Colon (tissue), 2 donors: Measurements from ENCODE around the gene UNC5C.

Experiments used
- FAIRE-seq: peaks from 2 replicates; lab custom pipeline; 2012; peaks lifted over from hg19 to GRCh38; lab: Jason Lieb, UNC
- donor health status: control.
- donor health status: control.

The UNC5C gene

DNA sequence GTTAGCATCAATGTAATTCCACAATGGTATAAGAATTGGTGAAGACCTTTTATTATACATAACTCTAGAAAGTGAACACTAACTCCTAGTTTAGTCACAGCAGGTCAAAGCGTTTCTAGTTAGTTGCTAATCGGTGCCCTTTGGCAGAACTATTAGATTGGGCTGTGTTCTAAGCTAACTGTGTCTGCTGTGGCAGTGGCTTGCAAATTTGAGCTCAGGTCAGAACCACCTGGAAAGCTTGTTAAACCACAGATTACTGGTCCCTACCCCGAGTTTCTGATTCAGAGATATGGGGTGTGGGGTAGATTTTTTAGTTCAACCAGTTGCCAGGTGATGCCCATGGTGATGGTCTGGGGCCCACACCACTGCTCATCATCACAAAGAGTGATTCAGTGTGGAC, 332.1 kb downstream of the UNC5C start:
- no peak for FAIRE-seq

DNA sequence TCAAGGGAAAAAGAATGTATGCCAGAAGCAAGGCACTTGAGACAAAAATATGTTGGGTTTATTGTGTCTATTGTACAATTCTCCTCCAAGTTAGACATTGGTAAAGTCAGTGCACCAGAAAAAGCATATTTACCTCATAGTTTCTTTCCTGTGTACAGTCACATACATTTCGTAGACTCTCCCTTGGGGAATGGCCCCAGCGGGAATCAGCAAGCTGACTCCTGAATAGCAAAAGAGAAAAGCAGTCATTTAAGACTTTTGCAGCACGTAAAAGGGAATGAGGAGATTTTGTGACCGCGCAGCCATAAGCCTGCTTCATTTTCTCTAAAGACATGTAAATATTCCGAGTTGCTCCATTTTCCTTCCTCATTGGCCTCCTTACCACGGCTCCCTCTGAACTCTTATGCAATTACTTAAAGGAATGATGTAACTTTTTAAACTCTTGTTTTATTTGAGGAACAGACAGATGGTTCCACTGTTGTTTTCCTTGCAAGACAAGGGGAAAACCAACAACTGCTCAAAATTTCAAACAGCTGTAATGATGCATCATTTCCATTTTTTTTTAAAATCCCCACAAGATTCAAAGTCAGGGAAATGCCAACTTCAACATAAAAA, 332.7 kb downstream of the UNC5C start:
- FAIRE-seq, result no peak

DNA sequence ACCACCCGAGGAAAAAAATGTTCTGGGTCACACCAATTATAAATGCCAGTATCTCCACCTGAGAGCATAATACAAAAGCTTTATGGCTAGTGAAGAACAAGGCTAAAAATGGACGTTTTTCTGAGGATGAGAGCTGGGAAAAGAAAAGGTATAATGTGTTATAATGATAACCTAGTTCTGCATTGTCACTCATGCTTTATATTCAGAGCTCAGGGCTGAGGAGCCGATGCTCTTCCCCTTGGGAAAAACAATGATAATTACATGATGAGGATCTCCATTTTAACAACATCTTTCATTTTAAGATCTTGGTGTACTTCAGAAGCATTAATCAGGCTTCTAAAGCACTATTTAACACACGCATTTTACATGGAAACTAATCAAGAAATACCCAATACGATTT, 333.7 kb downstream of the UNC5C start:
- FAIRE-seq, result no peak

DNA sequence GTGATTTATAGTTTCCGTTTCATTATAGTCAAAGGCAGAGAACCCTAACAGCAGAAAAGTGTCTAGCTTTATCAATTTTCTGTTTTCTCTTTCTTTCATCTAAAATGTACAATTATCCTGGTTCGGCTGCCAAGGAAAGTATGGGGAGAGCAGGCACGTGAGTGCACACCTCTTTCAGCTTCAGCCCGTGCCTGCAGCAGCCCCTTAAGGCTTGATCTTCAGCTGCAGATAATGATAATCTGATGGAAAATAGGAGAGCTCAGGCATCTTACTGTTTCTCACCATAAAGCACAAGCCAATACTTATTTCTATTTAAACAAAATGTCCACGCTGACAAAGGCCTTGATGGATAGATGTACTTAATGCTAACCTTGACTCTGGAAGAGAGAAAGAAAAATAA, 334.4 kb downstream of the UNC5C start:
- no peak for FAIRE-seq

DNA sequence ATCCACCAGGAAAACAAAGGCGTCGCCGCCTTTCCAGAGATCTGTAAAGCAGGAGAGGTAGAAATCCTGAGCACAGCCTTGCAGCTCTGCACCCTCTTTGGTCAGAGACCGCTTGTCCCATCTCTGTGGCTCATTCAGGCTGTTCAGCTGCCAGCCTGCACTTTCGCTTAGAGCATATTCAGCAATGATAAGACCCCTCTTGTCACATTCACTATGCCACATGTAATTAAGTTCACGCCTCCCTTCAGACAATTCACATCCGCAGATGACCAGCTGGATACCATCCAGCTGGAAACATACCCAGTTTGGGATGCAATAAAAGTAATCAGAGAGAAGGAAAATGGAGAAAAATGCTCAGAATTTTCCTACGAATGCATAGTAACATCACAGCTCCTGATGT, 335.4 kb downstream of the UNC5C start:
- FAIRE-seq, result no peak

DNA sequence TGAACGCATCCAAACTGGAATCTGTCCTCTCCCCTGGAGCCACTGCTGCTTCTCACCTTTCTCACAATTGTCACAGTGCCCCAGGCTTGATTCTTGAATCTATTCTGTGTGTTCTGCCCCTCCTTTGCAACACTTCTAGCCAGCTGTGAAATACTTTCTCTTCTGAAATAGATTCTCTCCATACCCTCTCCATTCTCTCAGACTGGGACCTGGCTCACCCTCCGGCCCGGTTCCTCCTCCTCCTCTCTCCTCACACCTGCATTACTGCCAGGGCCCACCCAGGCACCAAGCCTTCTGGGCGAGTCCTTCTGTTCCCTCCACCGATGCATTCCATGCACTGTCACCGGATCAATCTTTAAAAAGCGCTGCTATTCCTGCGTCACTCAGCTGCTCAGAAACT, 336.1 kb downstream of the UNC5C start:
- FAIRE-seq, result no peak

DNA sequence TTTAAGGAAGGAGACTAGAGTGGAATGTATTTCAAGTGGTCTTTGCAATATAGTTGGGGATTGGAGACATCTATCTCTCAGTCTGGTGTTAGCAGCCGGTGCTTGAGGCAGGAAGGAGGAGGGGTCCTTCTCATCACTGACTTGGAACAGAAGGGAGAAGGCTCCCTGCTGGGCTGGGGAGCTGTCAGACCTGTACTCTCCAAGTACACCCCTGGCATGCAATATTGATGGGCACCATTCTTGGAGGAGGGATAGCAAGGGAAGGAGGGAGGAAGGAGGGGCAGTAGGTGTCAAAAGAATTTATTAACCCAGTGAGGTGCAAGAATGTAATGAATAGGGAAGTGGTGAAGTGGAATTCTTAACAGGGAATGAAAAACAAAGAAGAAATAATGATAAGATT, 338.8 kb downstream of the UNC5C start:
- FAIRE-seq, result no peak

DNA sequence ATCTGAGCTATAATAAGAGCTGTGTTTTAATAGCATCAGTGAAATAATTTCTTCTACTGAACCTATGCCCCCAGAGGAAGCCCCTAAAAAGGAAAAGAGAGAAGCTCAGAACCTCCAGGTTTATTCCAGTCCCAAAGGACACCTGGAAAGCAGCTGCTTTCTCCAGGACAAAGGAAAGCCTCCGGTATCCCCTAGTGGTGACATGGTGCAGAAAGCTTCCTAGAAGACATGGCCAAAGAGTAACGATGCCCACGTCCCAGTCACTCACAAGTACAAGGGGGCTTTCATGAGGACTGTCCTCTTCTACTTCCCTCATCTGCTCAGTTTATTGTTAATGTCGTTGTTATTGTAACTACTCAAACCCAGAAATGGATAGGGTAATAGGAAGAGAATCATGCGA, 343.9 kb downstream of the UNC5C start:
- no peak for FAIRE-seq

DNA sequence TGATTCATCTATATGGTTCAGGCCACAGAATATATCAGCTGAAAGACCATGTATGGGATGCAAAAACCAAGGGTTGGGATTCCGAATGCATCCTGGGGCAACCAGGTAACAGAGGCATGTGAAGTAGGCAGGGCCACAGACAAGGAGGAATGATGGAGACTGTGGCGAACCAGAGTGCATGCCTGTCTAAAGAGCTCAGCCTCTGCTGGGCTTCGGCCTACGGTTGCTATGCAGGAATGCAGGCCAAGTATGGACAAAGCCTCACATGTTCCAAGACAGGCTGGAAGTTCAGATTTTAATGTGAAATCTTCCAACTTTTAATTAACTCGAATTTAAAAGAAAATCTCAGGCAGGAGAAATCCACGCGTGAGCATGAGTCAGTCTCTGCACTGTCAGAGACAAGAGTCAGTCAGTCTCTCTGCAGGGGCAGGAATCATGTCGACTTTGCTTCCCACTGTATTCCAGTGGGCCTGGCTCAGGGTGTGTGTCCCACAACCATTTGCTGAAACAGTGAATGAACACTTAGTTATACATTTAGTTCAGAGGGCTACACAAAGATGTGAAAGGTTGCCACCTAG, 344.4 kb downstream of the UNC5C start:
- FAIRE-seq, result no peak

DNA sequence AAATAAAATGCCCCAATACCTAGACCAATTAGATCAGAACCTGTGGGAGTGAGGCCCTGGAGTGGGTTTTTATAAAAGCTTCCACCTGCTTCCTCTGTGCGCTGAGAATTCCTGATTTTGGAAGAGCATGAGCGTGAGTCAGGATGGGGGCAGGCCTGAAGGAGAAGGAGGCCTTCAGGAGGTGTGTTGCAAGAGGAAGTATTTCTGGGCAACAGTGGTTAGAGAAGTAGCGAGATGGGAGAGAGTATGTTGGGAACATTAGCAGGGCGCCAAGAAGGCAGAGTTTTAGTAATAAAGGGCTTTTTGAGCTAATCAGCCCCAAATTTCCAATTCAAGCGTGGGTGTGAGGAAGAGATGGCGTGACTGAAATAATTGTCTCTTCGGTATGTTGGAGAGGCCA, 349.8 kb downstream of the UNC5C start:
- no peak for FAIRE-seq

DNA sequence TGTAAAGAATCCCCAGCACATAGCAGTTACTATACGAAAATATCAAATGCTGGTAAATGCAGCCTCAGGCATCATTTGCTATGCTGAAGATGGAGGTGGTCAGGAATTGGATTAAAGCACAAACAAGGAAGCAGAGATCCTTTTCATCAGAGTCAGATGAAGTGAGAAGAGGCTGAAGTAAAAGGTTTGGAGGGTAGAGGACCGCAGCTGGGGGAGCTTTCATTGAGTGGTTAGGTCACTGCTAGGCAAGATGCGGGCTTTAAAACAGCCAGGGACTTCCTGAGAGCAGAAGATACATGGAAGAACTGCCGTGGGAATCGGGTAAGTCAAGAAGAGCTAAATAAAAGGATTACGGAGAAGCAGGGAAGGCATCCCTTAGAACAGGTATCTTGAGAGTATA, 351.4 kb downstream of the UNC5C start:
- no peak for FAIRE-seq

DNA sequence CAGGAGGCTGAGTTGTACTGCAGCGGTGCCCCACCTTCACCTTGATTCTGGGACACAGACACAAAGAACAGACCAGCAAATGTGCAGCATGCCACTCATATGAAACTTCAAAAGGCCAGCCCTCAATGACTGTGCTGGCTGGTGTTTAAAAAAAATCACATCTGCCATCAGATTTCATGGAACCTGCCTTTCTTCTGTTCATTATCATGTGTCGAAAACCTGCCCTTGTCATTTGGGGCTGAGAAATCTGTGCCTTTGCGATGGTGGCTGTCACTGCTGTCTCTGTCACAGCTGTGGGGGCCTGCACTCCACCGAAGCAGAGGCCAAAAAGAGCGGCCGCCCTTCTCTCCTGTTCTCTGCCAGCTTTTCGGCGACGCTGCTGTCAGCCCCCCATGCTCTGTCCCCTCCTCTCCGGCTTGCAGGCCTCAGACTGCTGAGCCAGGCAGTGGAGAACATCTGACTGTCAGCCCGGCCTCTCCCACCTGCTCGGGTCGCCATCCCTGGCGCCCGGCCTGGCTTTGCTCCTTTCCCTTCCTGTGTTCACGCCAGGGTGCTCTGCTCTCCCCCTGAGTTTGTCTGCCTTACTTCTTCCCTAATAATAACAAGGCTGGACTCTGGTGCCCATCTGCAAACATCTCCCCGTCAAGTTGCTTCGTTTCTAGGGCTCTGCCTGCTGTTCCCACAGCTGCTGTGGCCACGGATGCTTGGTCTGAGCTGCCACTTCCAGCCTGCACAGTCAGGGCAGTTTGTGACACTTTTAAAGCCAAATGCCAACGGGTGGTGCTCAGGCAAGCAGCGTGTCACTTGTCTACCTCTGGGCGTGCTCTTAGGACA, 355.2 kb downstream of the UNC5C start:
- no peak for FAIRE-seq

DNA sequence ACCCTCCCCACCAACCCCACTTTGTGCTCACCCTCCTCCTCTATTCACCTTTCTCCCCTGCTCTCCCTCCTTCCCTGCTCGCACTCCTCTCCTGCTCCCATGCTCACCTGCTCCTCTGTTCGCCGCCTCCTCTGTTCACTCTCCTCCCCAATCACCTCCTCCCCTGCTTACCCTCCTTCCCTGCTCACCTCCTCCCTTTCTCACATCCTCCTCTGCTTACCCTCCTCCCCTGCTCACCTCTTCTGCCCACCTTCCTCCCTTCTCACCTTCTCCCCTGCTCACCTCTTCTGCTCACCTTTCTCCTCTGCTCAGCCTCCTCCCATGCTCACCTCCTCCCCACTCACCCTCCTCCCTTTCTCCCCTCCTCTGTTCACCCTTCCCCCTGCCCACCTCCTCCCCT, 357.2 kb downstream of the UNC5C start:
- FAIRE-seq, result no peak

DNA sequence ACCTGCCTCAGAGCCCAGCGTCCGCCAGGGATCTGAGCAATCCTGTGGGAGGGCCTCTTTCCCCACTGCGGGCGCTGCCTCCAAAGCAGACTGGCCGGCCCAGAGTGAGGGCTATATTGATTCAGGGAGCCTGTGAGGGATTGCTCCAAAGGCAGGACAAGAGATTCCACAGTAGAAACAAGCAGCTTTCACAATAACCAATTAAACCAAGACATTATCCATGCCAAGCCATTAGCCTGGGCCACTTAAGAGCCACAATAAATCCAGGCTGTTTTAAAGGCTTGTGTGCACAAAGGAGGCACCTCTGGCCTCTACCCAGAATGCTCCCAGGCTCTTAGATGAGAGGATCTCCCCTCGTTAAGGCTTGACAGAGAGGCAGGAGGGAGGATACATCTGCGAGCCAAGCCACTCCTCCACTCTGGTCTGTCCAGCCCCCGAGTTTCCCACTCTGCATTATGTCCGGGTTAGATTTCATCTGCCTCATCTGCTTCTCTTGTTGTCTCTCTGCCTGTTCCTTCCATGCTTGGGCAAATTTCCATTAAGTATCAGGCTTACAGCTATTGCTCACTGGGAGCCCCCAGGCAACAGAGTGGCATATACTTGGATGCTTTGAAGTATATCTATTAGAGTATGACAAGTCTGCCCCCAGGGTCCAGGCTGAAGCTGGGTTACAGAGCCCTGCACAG, 357.9 kb downstream of the UNC5C start:
- no peak for FAIRE-seq

DNA sequence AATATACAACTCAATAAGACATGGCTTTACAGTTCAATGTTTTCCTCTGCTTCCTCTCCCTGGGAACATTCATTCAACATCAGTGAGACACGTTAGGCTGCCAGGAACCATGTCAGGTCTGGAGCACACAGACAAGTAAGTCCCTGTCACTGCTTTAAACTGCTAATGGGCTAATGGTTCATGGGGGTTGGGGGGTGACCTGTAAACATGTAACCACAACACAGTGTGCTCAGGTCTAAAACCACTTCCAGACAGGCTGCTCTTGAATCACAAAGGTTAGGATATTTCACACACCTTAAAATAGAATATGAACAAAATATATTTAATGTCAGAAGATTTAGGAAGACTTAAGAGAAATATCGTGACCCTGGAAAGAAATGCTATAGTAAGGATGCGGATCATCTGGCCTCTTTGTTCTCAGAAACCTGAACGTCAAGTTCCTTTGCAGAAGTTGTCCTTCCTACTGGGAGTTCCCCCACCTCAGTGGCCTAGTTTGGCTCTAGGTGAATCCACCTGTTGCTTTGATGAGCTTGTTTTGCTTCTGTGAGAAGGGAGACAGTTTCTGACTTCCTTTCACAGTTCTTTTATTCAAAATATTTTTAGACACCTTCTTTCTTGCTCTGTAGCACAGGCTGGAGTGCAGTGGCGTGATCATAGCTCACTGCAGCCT, 359.9 kb downstream of the UNC5C start:
- FAIRE-seq, result no peak

DNA sequence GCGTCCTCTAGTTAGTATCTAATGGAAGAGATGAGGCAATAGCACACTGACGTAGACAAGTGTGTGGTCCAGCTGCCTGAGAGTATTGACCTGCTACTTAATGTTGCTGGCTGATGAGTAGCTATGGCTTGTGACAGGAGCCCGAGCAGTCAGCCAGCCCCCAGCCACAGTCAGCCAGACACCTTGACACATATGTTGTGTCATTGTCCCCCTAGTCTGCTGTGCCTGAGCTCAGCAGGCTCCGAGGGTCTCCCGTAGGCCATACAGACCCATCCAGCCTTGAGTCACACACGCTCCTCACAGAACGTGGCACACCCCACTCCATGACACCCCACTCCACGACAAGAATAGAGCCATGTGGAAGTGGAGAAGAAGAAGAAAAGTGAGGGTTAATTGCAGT, 362.1 kb downstream of the UNC5C start:
- FAIRE-seq, result no peak

DNA sequence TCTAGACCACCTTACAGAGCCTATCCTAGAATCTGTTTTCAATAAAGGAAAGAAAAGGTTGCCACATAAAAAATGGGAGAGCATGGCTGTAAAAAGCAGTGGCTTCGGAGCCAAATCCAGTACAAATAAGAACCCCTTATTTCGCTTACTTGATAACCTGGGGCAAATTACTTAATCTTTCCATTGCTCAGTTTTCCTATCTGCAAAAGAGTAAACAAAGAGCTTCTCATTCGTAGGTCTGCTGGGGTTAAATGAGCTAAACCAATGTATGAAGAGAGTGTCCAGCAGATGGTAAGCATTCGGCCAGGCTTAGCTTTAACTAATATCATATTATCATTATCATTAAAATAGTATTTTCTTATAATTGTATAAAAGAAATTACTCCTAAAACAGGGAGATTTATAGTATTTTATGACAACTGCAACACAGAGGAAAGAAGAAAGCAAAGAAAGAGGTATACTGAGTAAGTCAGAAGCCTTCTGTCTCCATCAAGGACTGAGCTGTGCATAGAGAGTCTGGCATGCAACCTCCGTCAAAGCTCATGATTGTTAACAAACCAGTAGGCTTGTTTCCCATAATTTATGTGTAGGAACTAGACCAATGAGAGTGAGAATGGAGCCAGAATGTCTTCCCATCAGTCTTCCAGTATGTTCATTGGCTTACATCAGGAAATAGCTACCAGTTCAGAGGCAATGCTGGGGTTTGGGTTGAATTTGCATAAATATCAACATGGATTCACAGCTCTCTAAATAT, 364.9 kb downstream of the UNC5C start:
- no peak for FAIRE-seq

DNA sequence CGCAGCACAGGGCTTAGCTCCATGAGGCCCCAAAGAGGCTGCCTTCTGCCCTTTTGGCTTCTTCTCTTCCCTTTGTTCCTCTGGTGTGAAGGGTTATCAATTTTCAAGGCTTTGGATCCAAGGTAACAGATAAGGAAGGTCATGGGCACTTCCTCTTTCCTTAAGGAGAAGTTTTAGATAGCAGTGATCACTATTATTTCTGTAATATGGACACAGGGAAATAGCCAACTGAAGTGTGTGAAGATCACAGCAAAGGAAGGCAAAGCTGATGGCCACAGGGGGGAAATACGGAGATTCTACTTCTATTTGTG, 366.8 kb downstream of the UNC5C start:
- no peak for FAIRE-seq

DNA sequence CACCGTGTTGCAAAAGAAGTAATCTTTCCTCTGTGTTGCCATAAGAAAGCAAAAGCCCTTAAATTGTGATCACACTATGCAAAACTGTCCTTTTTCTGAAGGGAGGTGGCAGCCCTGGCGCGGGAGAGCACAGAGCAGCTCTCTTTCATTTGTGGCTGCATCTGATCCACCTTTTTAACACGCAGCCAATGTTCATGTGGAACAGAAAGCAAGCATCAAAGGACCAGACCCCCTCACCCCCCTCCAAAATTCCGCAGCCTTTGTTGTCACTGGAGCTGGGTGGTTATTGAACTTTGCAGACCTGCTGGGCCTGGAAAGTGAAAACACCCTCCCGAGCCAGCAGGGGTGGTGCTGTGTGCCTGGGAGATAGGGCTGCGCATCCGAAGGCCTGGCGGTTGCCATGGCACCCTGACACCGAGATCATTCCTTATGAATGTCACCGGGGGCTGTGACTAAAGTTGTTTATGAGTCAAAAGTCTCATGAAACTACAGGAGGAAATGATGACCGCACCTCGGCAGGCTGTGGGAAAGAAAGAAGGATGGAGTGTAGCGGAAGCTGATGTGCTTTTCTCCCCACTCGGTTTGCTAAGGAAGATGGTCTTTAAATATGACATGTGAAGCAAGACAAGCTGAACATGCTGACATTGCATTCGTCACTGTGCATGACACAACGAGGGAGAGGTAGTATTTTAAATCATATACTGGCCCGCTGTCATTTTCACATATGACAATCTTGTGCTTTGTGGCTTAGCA, 367.4 kb downstream of the UNC5C start:
- no peak for FAIRE-seq

DNA sequence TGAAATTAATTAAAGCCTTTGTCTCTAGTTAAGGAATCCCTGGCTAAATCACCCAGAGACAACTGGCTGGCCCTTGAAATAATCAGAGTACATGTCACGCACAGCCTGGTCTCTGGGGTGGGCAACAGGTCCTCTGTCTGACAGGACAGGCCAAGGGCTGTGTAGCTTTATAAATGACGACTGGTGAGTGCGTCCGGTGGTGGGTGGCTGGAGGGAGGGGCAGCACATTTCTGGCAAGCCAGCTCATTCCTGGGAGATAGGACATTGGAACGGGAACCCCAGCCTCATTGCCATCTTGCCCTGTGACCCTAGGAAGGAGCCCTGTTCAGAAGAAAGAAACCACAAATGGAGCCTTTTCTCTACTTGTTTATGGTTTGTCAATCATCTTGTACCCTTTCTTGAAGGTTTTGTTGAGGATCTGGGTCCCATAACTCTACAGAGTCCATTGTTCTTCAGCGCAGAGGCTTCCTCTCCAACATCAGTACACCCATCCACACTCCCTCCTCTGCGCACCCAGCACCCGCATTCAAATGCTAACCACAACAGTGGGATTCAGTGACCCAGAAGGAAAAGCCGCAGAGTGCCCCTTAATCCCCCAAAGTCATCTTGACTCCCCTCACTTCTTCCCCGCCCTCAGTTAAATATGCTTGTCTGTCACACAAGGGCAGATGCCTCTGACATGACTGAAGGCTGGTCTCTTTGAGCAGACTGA, 368.1 kb downstream of the UNC5C start:
- no peak for FAIRE-seq

DNA sequence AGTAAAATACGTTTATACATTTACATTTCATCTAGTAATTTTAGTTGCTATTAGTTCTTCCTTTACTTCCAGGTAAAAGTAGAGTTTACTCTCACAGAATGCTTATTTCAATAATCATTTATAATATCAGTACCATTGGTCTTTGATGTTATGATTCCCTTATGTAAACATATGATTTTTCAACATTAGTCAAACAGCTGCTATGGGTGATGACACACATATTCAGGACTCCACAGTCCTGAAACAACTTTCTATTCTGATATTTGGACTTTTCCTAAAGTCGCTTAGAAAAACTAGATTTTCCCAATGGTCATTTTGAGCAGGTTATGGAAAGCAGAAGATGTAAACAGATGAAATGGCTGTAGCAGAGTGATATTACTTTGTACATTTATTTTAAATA, 369.8 kb downstream of the UNC5C start:
- no peak for FAIRE-seq
